Mesenteric fat pad (tissue), 1 donor: ENCODE measurements around the gene TMEM131. TPM values are rescaled to one million over a fixed set of nuclear protein-coding genes. Genes with fewer than 3 reads are reported as not detected.
"Not testable (repeated sequence)": the region's sequence is repeated elsewhere in the genome, so short reads cannot be mapped to it uniquely, and the experiment has no call there.

ENCODE experiments used
- DNase-seq: peaks from one replicate; pipeline ENCODE4 v3.0.0-alpha.2; 2020; ENCODE audit warnings: low spot score
- total RNA-seq: library from RNA; stranded (reverse); fragmentation: NEBNext Ultra II Directional; extraction: Animal tissue kit (Norgen Biotek cat#: 25700); gene quantifications from one replicate; pipeline ENCODE4 v1.2.1, GENCODE V29; 2021
- donor health status: DM: yes; HTN: yes; CAD: no.

The TMEM131 gene
- total RNA-seq, 1 donor from 2014 or later: 34.8 TPM

DNA sequence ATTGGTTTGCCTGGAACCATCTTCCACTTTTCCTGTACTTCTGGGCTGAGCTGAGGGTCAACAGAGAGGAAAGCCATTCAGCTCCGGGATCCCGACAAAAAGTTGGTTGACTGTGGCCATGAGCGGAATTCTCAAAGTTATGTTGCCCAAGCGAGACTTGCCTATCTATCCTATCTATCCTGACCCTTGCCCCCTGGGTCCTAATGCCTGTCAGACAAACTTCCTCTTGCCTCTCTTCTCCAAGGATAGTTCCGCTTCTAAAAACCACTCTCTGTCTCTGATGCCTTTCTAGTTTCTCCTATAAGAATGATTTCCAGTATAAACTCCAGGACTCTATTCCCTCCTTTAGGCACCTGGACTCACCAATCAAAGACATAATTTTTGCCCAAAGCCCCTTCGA is 173.9 kb downstream of the TMEM131 start:
- DNase-seq: not testable (repeated sequence)

DNA sequence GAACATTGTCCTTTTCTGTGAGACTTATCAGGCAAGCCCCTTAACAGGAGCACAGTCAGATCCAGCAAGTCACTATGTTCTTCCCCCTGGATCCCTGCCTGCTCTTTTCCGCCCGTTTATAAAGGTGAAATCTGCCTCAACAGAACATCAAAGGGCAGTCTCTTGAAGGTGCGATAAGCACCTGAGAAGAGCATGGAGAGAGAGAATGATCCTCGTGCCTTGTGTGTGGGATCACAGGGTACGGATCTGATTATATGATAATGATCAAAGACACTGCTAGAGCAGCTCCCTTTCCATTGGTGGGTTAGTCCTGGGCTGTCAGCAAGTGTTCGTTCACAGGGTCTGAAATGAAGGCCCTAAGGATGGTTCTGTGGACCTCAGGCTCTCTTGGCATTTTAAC is 176.0 kb downstream of the TMEM131 start:
- DNase-seq: no peak

- no peak for DNase-seq
Measured at GRCh38 chr2:97816411-97816810, 179.3 kb downstream of the TMEM131 start.

- no peak for DNase-seq
Measured at GRCh38 chr2:97812931-97813330, 182.8 kb downstream of the TMEM131 start.

GRCh38 chr2:97808816-97809215 is 186.9 kb downstream of the TMEM131 start:
- no peak for DNase-seq

- no peak for DNase-seq
Measured at GRCh38 chr2:97806738-97807618, 188.8 kb downstream of the TMEM131 start.

DNA sequence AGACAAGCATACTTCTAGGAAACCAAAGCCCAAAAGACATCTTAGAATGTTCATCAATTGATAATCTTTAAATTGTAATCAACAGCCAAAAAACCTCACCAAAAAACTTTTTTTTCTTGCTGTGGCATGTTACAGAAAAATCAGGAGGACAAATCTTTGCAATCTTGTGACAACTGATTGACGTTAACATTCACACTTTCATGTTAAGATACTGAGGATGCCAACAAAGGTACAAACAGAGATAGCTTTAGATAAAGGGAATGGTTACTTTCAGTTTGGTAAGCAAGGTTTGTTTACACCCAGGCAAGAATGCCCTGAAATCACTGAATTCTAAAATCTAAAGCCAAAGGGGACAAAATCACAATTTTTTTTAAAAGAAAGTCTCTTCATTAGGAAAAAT is 190.0 kb downstream of the TMEM131 start:
- no peak for DNase-seq

DNA sequence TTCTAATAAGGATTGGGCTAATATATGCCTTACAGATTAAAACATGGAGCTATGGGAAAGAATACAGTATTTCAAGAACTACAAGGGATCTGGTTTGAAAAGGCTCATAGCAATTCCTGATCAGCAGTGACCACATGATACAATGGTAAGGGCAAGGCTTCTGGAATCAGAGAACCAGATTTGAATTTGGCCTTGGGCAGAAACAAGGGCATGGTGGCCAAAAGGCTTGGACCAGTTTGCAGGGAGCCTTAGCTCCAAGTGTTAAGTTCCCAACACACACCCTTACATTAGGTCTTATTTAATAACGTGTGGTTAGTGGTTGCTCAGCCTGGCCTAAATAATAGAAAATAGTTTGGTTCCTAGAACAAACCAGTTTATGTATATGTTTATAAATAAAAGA is 194.7 kb downstream of the TMEM131 start:
- no peak for DNase-seq

DNA sequence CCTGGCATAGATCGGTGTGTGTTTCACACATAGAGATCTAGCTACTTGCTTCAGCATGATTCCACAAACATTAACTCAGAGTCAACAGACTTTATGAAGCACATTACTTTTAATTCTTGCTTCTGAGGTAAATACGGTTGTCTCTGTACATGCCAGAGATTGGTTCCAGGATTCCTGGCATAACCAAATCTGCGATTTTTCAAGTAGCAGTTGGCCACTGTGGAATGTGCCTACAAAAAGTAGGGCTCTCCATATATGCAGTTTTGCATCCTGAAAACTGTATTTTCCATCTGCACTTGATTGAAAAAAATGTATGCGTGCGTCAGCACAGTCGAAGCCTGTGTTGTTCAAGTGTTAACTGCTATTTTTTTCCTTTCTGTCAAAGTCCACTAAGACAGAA is 197.3 kb downstream of the TMEM131 start:
- no peak for DNase-seq

DNA sequence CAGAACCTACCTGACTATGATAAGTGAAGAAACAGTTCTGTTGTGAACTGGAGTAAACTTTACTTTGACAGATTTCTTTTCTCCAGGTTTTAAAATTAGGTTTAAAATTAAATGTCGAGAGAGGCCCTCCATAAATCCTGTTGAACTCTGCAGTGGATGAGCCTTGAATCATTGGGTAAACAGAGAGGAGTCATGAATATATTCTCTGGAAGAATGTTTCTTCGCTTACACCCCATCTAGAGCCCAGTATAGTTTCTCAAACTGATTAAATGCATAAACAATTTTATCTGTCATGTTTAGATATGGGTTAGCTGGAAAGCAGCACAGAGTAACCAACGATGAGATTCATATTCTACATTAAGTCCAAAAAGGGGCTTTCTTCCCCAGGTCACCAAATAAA is 198.4 kb downstream of the TMEM131 start:
- no peak for DNase-seq

DNA sequence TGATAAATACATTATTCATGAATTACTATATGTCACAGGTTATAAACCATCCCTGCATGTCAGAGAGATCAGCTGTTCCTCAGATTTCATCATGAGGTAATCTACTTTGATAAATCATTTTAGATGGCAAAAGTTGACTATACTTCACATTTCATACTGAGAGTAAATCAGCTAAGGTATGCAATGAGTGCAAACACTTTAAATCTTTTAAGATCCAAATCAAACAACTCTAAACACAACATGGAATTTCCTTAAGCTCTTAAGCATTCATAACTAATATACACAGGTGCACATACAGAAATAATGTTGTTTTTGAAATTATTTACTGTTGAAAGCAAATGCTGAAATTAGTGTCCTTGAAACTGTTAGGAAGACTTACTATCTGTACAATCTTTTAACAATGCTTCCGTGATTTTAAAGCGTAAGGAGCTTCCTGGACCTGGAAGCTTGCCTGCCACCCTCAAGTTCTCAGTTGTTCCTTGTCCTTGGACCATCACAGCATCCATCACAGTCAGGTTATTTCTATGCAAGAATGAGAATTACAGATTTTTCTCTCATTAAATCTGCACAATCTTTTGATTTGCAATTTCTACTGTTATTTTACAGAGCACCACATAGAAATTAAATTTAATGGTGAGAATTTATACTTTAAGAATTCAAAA is 199.2 kb downstream of the TMEM131 start:
- no peak for DNase-seq

DNA sequence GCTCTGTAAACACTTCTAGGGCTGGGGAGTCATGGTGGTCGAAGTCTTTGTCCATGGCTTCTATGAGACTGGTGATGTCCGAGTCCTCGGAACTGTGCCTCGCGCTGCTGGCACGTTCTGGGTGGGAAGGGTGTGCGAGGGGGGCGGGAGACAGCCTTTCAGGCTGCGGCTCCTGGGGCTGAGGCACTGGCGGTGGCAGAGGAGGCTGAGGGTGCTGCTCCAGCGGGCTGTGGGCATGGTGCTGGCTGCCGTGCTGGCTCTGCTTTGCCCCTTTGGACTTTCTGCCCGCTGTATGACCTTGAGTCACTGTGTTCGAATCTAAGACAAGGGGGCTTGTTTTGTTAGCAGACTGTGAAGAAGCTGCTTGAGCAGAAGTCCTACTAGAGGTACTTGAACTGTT is 203.3 kb downstream of the TMEM131 start:
- no peak for DNase-seq

GRCh38 chr2:97788986-97789644 is 206.6 kb downstream of the TMEM131 start:
- DNase-seq: no peak

DNA sequence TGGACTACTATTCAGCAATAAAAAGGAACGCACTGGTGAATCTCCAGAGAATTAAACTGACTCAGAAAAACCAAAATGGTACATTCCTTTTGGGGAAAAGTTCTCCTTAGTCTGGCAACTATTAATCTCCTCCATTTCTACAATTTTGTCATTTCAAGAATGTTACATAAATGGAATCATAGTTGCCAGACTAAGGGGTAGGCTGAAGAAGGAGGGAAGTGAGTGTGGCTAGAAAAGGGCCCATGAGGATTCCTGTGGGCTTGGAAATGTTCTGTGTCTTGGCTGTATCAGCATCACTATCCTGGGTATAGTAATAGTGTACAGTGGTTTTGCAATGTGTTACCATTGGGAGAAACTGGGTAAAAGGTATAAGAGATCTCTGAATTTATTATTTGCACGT is 209.9 kb downstream of the TMEM131 start:
- no peak for DNase-seq

DNA sequence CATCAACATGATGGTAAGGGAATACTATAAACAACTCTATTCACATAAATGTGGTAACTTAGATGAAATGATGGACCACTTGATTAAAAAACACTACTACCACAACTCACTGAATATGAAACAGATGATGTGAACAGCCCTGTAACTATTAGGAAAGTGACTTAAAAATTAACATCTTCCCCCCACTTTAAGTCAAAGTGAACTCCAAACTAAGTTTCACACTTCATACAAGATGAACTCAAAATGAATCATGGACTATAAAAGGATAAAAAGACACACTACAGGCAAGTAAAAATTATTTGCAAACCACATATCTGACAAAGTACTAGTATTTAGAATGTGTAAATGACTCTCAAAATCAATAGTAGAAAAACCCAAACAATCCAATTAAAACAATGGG is 210.8 kb downstream of the TMEM131 start:
- DNase-seq: no peak

DNA sequence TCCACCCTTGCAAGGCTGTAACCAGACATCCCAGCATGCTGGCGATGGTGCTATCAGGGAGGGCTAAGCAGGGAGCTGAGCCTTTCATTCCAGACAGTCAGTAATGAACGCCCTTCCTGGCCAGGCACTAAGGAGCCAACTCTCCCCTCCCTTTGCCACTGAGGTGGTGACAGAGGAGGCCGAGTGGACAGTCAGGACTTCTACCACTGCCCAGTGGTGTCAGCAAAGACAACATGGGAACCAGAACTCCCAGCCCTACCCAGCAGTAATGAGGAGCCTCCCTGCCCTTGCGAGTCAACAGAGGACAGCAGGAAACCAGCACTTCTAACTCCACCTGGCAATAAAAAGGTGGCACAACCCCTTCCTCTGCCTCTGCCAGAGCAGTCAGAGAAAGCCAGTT is 213.8 kb downstream of the TMEM131 start:
- DNase-seq: no peak

- DNase-seq: no peak
Measured at GRCh38 chr2:97779141-97779540, 216.6 kb downstream of the TMEM131 start.

GRCh38 chr2:97775074-97775473 is 220.7 kb downstream of the TMEM131 start:
- DNase-seq: no peak

DNA sequence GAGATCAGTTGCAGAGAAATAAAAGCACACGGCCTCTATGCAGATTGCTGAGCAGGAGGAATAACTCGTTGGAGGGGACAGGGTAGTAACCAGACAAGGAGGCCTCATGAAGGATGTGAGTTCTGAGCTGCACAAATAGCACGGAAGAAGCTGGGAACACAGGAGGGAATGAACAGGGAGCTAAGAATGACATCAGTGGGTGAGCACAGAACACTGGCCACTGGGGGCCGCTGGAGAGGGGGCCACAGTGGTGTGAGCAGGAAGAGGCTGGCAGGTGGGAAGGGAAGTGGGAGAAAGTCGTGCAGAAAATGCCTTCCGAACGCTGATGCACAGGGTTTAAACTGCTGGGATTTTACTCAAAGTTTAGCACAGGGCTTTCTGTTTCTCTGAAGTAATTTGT is 221.3 kb downstream of the TMEM131 start:
- no peak for DNase-seq

DNA sequence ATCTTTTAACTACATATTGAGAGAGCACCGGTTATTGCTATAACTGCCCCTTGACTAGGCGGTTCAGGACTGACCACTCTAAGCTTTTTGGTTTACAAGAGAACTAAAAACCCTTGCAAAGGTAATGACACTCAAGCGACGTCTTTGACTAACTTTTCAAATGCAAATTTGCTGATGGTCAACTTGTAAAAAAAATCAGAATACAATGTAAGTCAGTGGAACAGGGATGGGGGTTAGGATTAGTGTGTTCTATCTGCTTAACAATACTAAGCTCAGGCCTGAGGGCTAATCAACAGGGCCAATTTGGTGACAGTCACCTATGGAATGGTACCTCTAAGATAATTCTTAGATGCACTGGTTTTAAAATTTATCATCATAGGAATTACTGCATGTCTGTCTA is 225.3 kb downstream of the TMEM131 start:
- no peak for DNase-seq

- DNase-seq: no peak
Measured at GRCh38 chr2:97769711-97770110, 226.0 kb downstream of the TMEM131 start.

- DNase-seq: no peak
Measured at GRCh38 chr2:97769308-97769707, 226.4 kb downstream of the TMEM131 start.
